ENCODE measurements around the gene STARD13. TPM values are rescaled to one million over a fixed set of nuclear protein-coding genes. Genes with fewer than 3 reads are reported as not detected.

The STARD13 gene
- total and polyA plus RNA-seq, 2 donors (not counting 1 experiment from before 2014, with no cell fraction given): 0.06 to 0.22 TPM

- H3K27me3 ChIP-seq (replicated peaks in 1 of 4; ENCODE audit: control extremely low read depth in 1 of 4, control insufficient read depth in 3 of 4, insufficient read depth in 4 of 4, low read length in 3 of 4): peaks cover 0 to 8% (median 0%) of the 10 kb centered on the region in 4 experiments
- no peak overlapping the region for H2AFZ ChIP-seq (ENCODE audit: insufficient read depth, low read depth, low read length, poor library complexity, severe bottlenecking)
- H3K4me3 Mint-ChIP-seq: no peak overlapping the region
- ATAC-seq (ENCODE audit: low read depth) (no peak), DNase-seq (no peak)
- no peaks in the 10 kb centered on the region for H3K9me3 Mint-ChIP-seq (ENCODE audit: insufficient read depth)
- H3K36me3 ChIP-seq (replicated peaks in 1 of 2; ENCODE audit: control extremely low read depth in 1 of 2, control insufficient read depth in 1 of 2, extremely low read depth in 1 of 2, insufficient read depth in 2 of 2, low read length in 1 of 2): no peaks in the 10 kb centered on the region
- H3K4me1 Mint-ChIP-seq: peaks cover 3% of the 10 kb centered on the region
- H3K4me3 ChIP-seq (ENCODE audit: control extremely low read depth in 1 of 5, extremely low read depth in 1 of 5, insufficient read depth in 1 of 5, low read depth in 2 of 5, low read length in 4 of 5): no peak overlapping the region
- H3K27ac ChIP-seq (ENCODE audit: low read length in 2 of 2): no peak overlapping the region
- no peaks in the 10 kb centered on the region for H4K20me1 ChIP-seq (ENCODE audit: control insufficient read depth, insufficient read depth, low read length, poor library complexity, severe bottlenecking)
- TF ChIP-seq EZH2 (IDR thresholded peaks at IDR 0.05; ENCODE audit: borderline replicate concordance, insufficient read depth, low read depth, low read length, poor library complexity, severe bottlenecking): no peak
- no peak for TF ChIP-seq CTCF (IDR thresholded peaks at IDR 0.05)
- H3K27ac Mint-ChIP-seq: no peak overlapping the region
- POLR2A ChIA-PET: no interaction called here
- H3K27me3 Mint-ChIP-seq: peaks cover 2% of the 10 kb centered on the region
- H3K4me2 ChIP-seq (replicated peaks; ENCODE audit: low read depth, low read length, poor library complexity, severe bottlenecking): no peak overlapping the region
- intact Hi-C loops (cut with micrococcal nuclease): no loop called here
- H3K9me3 ChIP-seq (ENCODE audit: control extremely low read depth in 1 of 3, control insufficient read depth in 2 of 3, insufficient read depth in 1 of 3, low read length in 2 of 3): peaks cover 0 to 2% (median 0%) of the 10 kb centered on the region in 3 donors
- WGBS (ENCODE audit: insufficient coverage): no CpG with 5 or more reads among the region's 2 CpGs
- no peaks in the 10 kb centered on the region for H3K4me1 ChIP-seq (ENCODE audit: control insufficient read depth in 2 of 2, insufficient read depth in 2 of 2, low read length in 2 of 2)
- H3K9ac ChIP-seq (ENCODE audit: low read length): no peak overlapping the region
- CTCF ChIA-PET: no interaction called here
- no peaks in the 10 kb centered on the region for H3K79me2 ChIP-seq (ENCODE audit: control insufficient read depth, insufficient read depth, low read length)
Measured at GRCh38 chr13:33096886-33097605, 188.5 kb downstream of the STARD13 start.

Measured in B cell (primary cell).